HepG2 (cell line): ENCODE results near the gene SRC. TPM values are rescaled to one million over a fixed set of nuclear protein-coding genes. Genes with fewer than 3 reads are reported as not detected.

Experiments used
- BCL3 ChIP-seq: sonication (generic); formaldehyde crosslinking; IDR thresholded peaks from 2 replicates; pipeline ENCODE4 v1.5.1; 2020; ENCODE audit warnings: mild to moderate bottlenecking, missing genetic modification reagents, moderate library complexity
- CTCF ChIP-seq: sonication (generic); formaldehyde crosslinking; IDR thresholded peaks from 2 replicates; pipeline ENCODE4 v1.5.0; 2020; ENCODE audit warnings: mild to moderate bottlenecking, missing genetic modification reagents, moderate library complexity
- ELK4 ChIP-seq: sonication (generic); formaldehyde crosslinking; IDR thresholded peaks from 2 replicates; pipeline ENCODE4 v1.9.0; 2021; ENCODE audit warnings: missing genetic modification reagents, borderline replicate concordance
- KLF16 ChIP-seq, 2 experiments: sonication (generic) in 1 of 2; formaldehyde crosslinking in 1 of 2; IDR thresholded peaks; 2 replicates each; pipeline versions ENCODE4 v1.6.1 to v1.8.0; 2016 to 2023; ENCODE audit warnings: missing genetic modification reagents in 2 of 2, missing compliant biosample characterization in 1 of 2
- MEIS1 ChIP-seq: sonication (generic); formaldehyde crosslinking; IDR thresholded peaks from 2 replicates; pipeline ENCODE4 v1.9.0; 2021; ENCODE audit warnings: mild to moderate bottlenecking, missing genetic modification reagents, moderate library complexity, borderline replicate concordance
- MXI1 ChIP-seq: IDR thresholded peaks from 3 replicates; pipeline ENCODE4 v1.6.1; 2012; ENCODE audit warnings: low read depth, low read length, inconsistent platforms, borderline replicate concordance
- ONECUT2 ChIP-seq: sonication (generic); formaldehyde crosslinking; IDR thresholded peaks from 2 replicates; pipeline ENCODE4 v1.4.0; 2020; ENCODE audit warnings: missing genetic modification reagents
- SRSF1 ChIP-seq: fragments of 200-400 bp; formaldehyde crosslinking; optimal IDR thresholded peaks from 2 replicates; pipeline ENCODE3; 2017; ENCODE audit warnings: mild to moderate bottlenecking, low read depth, low read length, moderate library complexity
- TRIM24 ChIP-seq: sonication (generic); formaldehyde crosslinking; IDR thresholded peaks from 2 replicates; pipeline ENCODE4 v1.8.0; 2022; ENCODE audit warnings: mild to moderate bottlenecking, missing genetic modification reagents
- ZBTB37 ChIP-seq: sonication (generic); formaldehyde crosslinking; IDR thresholded peaks from 2 replicates; pipeline ENCODE4 v1.4.0; 2020; ENCODE audit warnings: mild to moderate bottlenecking, missing genetic modification reagents
- ZBTB39 ChIP-seq: sonication (generic); formaldehyde crosslinking; IDR thresholded peaks from 2 replicates; pipeline ENCODE4 v1.5.0; 2020; ENCODE audit warnings: missing genetic modification reagents
- ZGPAT ChIP-seq: IDR thresholded peaks from 2 replicates; pipeline ENCODE4 v1.6.1; 2016; ENCODE audit warnings: mild to moderate bottlenecking
- ZNF225 ChIP-seq: sonication (generic); formaldehyde crosslinking; IDR thresholded peaks from 2 replicates; pipeline ENCODE4 v1.4.0; 2020; ENCODE audit warnings: mild to moderate bottlenecking, missing genetic modification reagents
- ZNF432 ChIP-seq: sonication (generic); formaldehyde crosslinking; IDR thresholded peaks from 2 replicates; pipeline ENCODE4 v1.5.0; 2020; ENCODE audit warnings: missing genetic modification reagents, mild to moderate bottlenecking, borderline replicate concordance
- ZNF510 ChIP-seq: sonication (generic); formaldehyde crosslinking; IDR thresholded peaks from 2 replicates; pipeline ENCODE4 v1.4.0; 2020; ENCODE audit warnings: low read depth, mild to moderate bottlenecking, missing genetic modification reagents
- ZNF567 ChIP-seq: sonication (generic); formaldehyde crosslinking; IDR thresholded peaks from 2 replicates; pipeline ENCODE4 v1.8.1; 2023; ENCODE audit warnings: mild to moderate bottlenecking, missing genetic modification reagents, borderline replicate concordance
- polyA plus RNA-seq, 8 experiments: library from polyadenylated mRNA; depleted of rRNA in 3 of 8; stranded (reverse) in 7 of 8; unstranded in 1 of 8; fragments of >200 nt; fragmentation: Illumina TruSeq in 4 of 8; extraction: Trizol in 4 of 8; gene quantifications; 2 replicates each; pipeline versions ENCODE4 v1.2.1 to v1.2.3, GENCODE V29; 2011 to 2016; ENCODE audit warnings: low read depth in 4 of 8, missing spikeins in 1 of 8, mixed read lengths in 1 of 8; ENCODE audit not compliant: insufficient read depth in 1 of 8
- total RNA-seq, 5 experiments: library from RNA; depleted of rRNA; stranded (reverse); fragments of >200 nt; fragmentation: Illumina TruSeq; extraction: Trizol; gene quantifications; 2 replicates each; pipeline ENCODE4 v1.2.3, GENCODE V29; 2016; ENCODE audit warnings: low read depth in 1 of 5

The SRC gene
- total and polyA plus RNA-seq, 2 of the 13 experiments (the other 11 are each of a cell fraction or from before 2014, with no cell fraction given), result 54.7 to 192 TPM

- TF ChIP-seq ZBTB37 (CRISPR knock-in tag) (no peak), ZBTB39 (CRISPR knock-in tag) (no peak), CTCF (CRISPR knock-in tag) (peak; percentile 91), ZNF432 (no peak), TRIM24 (no peak), ELK4 (CRISPR knock-in tag) (no peak), MEIS1 (no peak), ZGPAT (CRISPR knock-in tag) (peak; percentile 72; the same call in 1 of the 2 replicates), KLF16 (CRISPR knock-in tag; IDR thresholded peaks at IDR 0.05) (no peak), ZNF510 (CRISPR knock-in tag) (no peak), ONECUT2 (CRISPR knock-in tag) (no peak), MXI1 (no peak; the same call in 2 of the 3 replicates), SRSF1 (no peak), BCL3 (CRISPR knock-in tag) (no peak; the same call in 1 of the 2 replicates), ZNF225 (CRISPR knock-in tag) (peak; percentile 24; the same call in 1 of the 2 replicates), ZNF567 (CRISPR knock-in tag) (no peak)
Observed at GRCh38 chr20:37384683-37385174, 38.8 kb downstream of the SRC start (continued).
